GM19043 (cell line): ENCODE data around the gene PROC.
A peak's percentile ranks its signal among the peaks of the same experiment; 100 is the strongest.

Source experiments
- ATAC-seq: cut with Tn5 transposase; IDR thresholded peaks from one replicate; pipeline ENCODE4 v1.9.1; 2021; ENCODE audit warnings: low read depth; ENCODE audit not compliant: unreplicated experiment

PROC gene

DNA sequence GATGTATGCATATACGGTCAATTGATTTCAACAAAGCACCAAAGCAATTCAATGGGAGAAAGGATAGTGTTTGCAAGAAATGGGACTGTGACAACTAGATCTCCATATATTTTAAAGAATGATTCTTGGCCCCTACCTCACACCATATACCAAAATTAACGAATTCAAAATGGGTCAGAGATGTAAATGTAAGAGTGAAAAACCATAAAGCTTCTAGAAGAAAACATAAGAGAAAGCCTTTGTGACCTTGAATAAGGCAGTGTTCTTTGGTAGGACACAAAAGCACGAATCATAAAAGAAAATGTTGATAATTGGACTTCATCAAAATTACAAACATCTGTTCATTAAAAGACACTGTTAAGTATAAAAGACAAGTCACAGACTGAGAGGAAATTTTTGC lies 5.0 kb upstream of the PROC start:
- ATAC-seq: no peak

- no peak for ATAC-seq
Observed at GRCh38 chr2:127413782-127414637, 4.2 kb upstream of the PROC start.

GRCh38 chr2:127414638-127415592 lies 3.3 kb upstream of the PROC start:
- ATAC-seq: no peak

DNA sequence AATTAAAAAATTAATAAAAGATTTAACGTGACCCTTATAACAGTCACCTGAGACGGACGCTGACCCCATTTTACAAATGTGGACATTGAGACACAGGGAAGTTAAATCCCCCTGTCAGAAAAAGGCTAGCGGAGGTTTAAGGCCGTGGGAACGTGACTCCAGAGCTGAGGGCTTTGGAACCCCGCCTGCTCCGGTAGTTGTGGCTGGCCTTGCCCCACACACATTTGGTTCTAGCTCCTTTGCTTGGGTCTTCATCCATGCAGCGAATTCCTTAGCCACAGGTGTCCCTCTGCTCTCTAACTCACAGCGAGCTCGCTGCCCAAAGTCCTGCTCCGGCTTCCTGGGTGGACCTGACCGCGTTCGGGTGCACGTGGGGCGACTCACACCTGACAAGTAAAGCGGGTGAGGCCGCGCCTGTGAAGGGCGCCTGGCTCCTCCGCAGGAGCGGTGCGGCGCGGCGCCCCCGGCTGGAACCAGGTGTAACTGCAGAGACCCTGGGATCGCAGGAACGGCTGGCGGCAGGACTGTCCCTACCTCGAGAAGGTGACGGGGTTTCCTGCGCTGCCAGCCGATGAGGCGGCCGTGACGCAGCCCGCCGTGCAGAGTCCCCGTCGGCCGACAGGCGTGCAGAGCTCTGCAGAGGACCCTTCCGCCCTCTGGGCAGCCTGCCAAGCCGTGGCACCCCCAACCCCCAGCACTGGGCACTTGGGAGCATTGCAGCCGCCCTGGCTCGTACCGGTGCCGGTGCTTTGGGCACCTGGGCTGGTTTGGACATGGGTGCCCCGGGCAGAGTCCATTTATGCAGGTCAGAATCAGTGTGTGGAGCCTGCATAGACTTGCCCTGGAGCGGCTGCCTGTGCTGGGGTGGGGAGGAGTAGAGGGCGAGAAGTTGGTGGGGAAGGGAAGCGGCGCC lies 2.4 kb upstream of the PROC start:
- ATAC-seq: peak; percentile 78

DNA sequence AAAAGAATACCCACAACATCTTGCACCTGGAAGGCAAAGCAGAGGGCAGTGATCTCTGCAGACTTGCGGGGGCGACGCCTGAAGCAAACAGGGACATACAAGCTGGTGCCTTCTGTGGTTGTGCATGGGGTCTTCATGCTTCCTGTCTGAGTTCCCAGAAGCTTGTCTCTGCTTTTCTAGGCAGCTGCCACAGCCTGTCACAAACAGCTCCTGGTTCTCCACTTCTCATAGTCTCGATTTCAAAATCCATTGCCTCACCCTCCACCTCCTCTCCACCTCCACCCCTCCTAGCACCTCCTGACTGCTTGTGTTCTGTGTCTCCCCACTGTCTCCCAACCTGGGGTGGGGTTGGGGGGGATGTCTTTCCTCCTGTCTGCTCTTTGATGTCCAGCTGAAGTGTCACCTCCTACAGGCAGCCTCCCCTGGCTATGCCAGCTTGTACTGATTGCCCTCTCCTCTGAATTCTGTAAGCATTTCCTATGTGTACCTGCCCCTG lies 1.7 kb upstream of the PROC start:
- ATAC-seq: no peak

DNA sequence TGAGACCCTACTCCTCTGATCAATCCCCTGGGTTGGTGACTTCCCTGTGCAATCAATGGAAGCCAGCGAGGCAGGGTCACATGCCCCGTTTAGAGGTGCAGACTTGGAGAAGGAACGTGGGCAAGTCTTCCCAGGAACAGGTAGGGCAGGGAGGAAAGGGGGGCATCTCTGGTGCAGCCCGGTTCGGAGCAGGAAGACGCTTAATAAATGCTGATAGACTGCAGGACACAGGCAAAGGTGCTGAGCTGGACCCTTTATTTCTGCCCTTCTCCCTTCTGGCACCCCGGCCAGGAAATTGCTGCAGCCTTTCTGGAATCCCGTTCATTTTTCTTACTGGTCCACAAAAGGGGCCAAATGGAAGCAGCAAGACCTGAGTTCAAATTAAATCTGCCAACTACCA lies 821 bp upstream of the PROC start:
- ATAC-seq: no peak

GRCh38 chr2:127419112-127419430 lies 844 bp downstream of the PROC start:
- ATAC-seq: no peak

GRCh38 chr2:127419448-127420038 lies 1.3 kb downstream of the PROC start:
- ATAC-seq: no peak

DNA sequence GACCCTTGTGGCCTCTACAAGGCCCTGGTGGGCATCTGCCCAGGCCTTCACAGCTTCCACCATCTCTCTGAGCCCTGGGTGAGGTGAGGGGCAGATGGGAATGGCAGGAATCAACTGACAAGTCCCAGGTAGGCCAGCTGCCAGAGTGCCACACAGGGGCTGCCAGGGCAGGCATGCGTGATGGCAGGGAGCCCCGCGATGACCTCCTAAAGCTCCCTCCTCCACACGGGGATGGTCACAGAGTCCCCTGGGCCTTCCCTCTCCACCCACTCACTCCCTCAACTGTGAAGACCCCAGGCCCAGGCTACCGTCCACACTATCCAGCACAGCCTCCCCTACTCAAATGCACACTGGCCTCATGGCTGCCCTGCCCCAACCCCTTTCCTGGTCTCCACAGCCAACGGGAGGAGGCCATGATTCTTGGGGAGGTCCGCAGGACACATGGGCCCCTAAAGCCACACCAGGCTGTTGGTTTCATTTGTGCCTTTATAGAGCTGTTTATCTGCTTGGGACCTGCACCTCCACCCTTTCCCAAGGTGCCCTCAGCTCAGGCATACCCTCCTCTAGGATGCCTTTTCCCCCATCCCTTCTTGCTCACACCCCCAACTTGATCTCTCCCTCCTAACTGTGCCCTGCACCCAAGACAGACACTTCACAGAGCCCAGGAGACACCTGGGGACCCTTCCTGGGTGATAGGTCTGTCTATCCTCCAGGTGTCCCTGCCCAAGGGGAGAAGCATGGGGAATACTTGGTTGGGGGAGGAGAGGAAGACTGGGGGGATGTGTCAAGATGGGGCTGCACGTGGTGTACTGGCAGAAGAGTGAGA lies 2.0 kb downstream of the PROC start:
- ATAC-seq: no peak

- no peak for ATAC-seq
Observed at GRCh38 chr2:127421116-127421800, 3.0 kb downstream of the PROC start.

DNA sequence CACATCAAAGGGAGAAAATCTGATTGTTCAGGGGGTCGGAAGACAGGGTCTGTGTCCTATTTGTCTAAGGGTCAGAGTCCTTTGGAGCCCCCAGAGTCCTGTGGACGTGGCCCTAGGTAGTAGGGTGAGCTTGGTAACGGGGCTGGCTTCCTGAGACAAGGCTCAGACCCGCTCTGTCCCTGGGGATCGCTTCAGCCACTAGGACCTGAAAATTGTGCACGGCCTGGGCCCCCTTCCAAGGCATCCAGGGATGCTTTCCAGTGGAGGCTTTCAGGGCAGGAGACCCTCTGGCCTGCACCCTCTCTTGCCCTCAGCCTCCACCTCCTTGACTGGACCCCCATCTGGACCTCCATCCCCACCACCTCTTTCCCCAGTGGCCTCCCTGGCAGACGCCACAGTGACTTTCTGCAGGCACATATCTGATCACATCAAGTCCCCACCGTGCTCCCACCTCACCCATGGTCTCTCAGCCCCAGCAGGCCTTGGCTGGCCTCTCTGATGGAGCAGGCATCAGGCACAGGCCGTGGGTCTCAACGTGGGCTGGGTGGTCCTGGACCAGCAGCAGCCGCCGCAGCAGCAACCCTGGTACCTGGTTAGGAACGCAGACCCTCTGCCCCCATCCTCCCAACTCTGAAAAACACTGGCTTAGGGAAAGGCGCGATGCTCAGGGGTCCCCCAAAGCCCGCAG lies 3.8 kb downstream of the PROC start:
- no peak for ATAC-seq

GRCh38 chr2:127422559-127423477 lies 4.6 kb downstream of the PROC start:
- ATAC-seq: no peak

DNA sequence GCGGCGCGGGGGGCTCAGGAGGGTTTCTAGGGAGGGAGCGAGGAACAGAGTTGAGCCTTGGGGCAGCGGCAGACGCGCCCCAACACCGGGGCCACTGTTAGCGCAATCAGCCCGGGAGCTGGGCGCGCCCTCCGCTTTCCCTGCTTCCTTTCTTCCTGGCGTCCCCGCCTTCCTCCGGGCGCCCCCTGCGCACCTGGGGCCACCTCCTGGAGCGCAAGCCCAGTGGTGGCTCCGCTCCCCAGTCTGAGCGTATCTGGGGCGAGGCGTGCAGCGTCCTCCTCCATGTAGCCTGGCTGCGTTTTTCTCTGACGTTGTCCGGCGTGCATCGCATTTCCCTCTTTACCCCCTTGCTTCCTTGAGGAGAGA lies 5.2 kb downstream of the PROC start:
- ATAC-seq: no peak

GRCh38 chr2:127423880-127424279 lies 5.7 kb downstream of the PROC start:
- no peak for ATAC-seq

DNA sequence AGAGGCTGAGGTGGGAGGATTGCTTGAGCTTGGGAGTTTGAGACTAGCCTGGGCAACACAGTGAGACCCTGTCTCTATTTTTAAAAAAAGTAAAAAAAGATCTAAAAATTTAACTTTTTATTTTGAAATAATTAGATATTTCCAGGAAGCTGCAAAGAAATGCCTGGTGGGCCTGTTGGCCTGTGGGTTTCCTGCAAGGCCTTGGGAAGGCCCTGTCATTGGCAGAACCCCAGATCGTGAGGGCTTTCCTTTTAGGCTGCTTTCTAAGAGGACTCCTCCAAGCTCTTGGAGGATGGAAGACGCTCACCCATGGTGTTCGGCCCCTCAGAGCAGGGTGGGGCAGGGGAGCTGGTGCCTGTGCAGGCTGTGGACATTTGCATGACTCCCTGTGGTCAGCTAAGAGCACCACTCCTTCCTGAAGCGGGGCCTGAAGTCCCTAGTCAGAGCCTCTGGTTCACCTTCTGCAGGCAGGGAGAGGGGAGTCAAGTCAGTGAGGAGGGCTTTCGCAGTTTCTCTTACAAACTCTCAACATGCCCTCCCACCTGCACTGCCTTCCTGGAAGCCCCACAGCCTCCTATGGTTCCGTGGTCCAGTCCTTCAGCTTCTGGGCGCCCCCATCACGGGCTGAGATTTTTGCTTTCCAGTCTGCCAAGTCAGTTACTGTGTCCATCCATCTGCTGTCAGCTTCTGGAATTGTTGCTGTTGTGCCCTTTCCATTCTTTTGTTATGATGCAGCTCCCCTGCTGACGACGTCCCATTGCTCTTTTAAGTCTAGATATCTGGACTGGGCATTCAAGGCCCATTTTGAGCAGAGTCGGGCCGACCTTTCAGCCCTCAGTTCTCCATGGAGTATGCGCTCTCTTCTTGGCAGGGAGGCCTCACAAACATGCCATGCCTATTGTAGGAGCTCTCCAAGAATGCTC lies 6.6 kb downstream of the PROC start:
- ATAC-seq: no peak
